Mesendoderm (in vitro differentiated cells): ENCODE data around the gene FAF1.

Experiments
- DNase-seq: peaks from one replicate; pipeline ENCODE4 v3.0.0; 2013
- H2AK5ac ChIP-seq: 2 replicates; pipeline ENCODE4 v1.6.1; 2013; ENCODE audit warnings: low read length, inconsistent platforms
- H2BK120ac ChIP-seq: 2 replicates; pipeline ENCODE4 v1.6.1; 2013; ENCODE audit warnings: low read depth, mild to moderate bottlenecking, low read length, moderate library complexity, mixed read lengths
- H2BK15ac ChIP-seq: replicated peaks from 2 replicates; pipeline ENCODE4 v1.6.1; 2013; ENCODE audit warnings: low read depth, mild to moderate bottlenecking, moderate library complexity
- H2BK5ac ChIP-seq: 2 replicates; pipeline ENCODE4 v1.6.1; 2013; ENCODE audit warnings: low read length, inconsistent platforms
- H3K18ac ChIP-seq: 2 replicates; pipeline ENCODE4 v1.6.1; 2013; ENCODE audit warnings: mild to moderate bottlenecking, low read length, mixed read lengths
- H3K23ac ChIP-seq: one replicate; pipeline ENCODE4 v1.6.1; 2013; ENCODE audit warnings: low read length
- H3K27ac ChIP-seq: 2 replicates; pipeline ENCODE4 v1.5.1; 2013; ENCODE audit warnings: low read depth, mild to moderate bottlenecking, inconsistent platforms, low read length, moderate library complexity
- H3K27me3 ChIP-seq: 2 replicates; pipeline ENCODE4 v1.6.1; 2013; ENCODE audit warnings: low read length, control low read depth, mild to moderate bottlenecking, inconsistent platforms; ENCODE audit not compliant: insufficient read depth, poor library complexity
- H3K36me3 ChIP-seq: 2 replicates; pipeline ENCODE4 v1.6.1; 2013; ENCODE audit warnings: low read length, inconsistent platforms; ENCODE audit not compliant: control insufficient read depth, insufficient read depth
- H3K4ac ChIP-seq: one replicate; pipeline ENCODE4 v1.6.1; 2013; ENCODE audit warnings: low read depth, mild to moderate bottlenecking, low read length, moderate library complexity
- H3K4me1 ChIP-seq: 2 replicates; pipeline ENCODE4 v1.6.1; 2013; ENCODE audit warnings: low read depth, low read length, inconsistent platforms; ENCODE audit not compliant: control insufficient read depth
- H3K4me2 ChIP-seq: 2 replicates; pipeline ENCODE4 v1.6.1; 2013; ENCODE audit warnings: low read length
- H3K4me3 ChIP-seq: 2 replicates; pipeline ENCODE4 v1.5.1; 2013; ENCODE audit warnings: mild to moderate bottlenecking, low read length
- H3K56ac ChIP-seq: one replicate; pipeline ENCODE4 v1.6.1; 2013; ENCODE audit warnings: low read length
- H3K79me1 ChIP-seq: 2 replicates; pipeline ENCODE4 v1.6.1; 2013; ENCODE audit warnings: low read length, inconsistent platforms
- H3K79me2 ChIP-seq: 2 replicates; pipeline ENCODE4 v1.6.1; 2013; ENCODE audit warnings: mild to moderate bottlenecking, low read length; ENCODE audit not compliant: control insufficient read depth, insufficient read depth
- H3K9ac ChIP-seq: 2 replicates; pipeline ENCODE4 v1.6.1; 2013; ENCODE audit warnings: low read length, inconsistent platforms
- H4K5ac ChIP-seq: one replicate; pipeline ENCODE4 v1.6.1; 2013; ENCODE audit warnings: low read length
- H4K8ac ChIP-seq: one replicate; pipeline ENCODE4 v1.6.1; 2013; ENCODE audit warnings: low read depth, mild to moderate bottlenecking, control low read depth, low read length, moderate library complexity
- WGBS: extraction: QIAGEN DNeasy Blood & Tissue Kit; methylation state at CpG from one replicate; pipeline ENCODE4 v1.1.7; 2013; ENCODE audit warnings: low lambda C conversion rate, missing lambda C conversion rate; ENCODE audit not compliant: insufficient coverage; ENCODE audit errors: extremely low coverage; 5-methylcytosine and 5-hydroxymethylcytosine counted together

The FAF1 gene

DNA sequence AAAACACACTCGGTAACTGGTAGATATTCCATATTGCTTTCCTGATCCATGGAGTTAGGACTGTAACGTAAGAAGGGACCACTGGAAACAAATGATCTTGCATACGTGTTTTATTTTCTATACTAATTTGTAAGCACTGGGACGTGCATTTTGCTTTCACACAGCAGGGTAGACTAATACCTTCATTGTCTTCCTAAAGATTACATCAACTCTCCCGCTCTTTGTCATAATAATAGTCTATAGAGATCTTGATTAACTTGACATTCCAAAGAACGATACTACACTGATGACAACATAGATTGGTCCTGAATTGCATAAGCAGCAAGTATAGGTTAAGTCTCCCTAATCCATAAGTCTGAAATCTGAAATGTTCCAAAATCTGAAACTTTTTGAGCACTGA lies 166.5 kb downstream of the FAF1 start:
- H2BK120ac ChIP-seq, result no peak overlapping the region
- H3K4ac ChIP-seq, result no peak overlapping the region
- no peak overlapping the region for H3K4me2 ChIP-seq
- no peaks in the 10 kb centered on the region for H3K79me2 ChIP-seq
- H2AK5ac ChIP-seq, result no peak overlapping the region
- H3K4me1 ChIP-seq, result no peaks in the 10 kb centered on the region
- DNase-seq, result no peak
- no CpG with 5 or more reads among the region's 6 CpGs for WGBS
- no peaks in the 10 kb centered on the region for H3K27me3 ChIP-seq
- H3K36me3 ChIP-seq, result no peaks in the 10 kb centered on the region
- no peak overlapping the region for H3K27ac ChIP-seq
- H4K5ac ChIP-seq, result no peak overlapping the region
- no peaks in the 10 kb centered on the region for H3K79me1 ChIP-seq
- no peak overlapping the region for H3K23ac ChIP-seq
- H3K56ac ChIP-seq, result no peak overlapping the region
- no peak overlapping the region for H2BK15ac ChIP-seq
- H2BK5ac ChIP-seq, result no peak overlapping the region
- no peak overlapping the region for H3K9ac ChIP-seq
- H3K18ac ChIP-seq, result no peak overlapping the region
- no peak overlapping the region for H4K8ac ChIP-seq
- no peak overlapping the region for H3K4me3 ChIP-seq

DNA sequence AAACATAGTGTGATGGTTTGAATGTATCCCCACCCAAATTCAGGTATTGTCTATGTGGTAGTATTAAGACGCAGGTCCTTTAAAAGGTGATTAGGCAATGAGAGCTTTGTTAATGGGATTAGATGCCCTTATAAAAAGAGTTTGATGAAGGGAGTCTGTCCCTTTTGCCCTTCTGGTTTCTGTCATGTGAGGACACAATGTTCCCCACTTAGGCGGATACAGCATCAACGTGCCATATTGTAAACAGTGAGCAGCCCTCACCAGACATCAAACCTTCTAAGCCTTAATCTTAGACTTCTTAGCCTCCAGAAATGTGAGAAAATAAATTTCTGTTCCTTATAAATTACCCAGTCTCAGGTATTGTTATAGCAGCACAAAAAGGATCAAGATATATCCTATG lies 172.8 kb downstream of the FAF1 start:
- no peak overlapping the region for H4K5ac ChIP-seq
- no peaks in the 10 kb centered on the region for H3K27me3 ChIP-seq
- H3K36me3 ChIP-seq, result no peaks in the 10 kb centered on the region
- H4K8ac ChIP-seq, result no peak overlapping the region
- no peak for DNase-seq
- no peak overlapping the region for H2BK120ac ChIP-seq
- H2BK5ac ChIP-seq, result no peak overlapping the region
- H3K79me2 ChIP-seq, result no peaks in the 10 kb centered on the region
- H3K4ac ChIP-seq, result no peak overlapping the region
- no peak overlapping the region for H3K27ac ChIP-seq
- no peak overlapping the region for H3K4me2 ChIP-seq
- no CpG with 5 or more reads among the region's 3 CpGs for WGBS
- no peak overlapping the region for H2AK5ac ChIP-seq
- H3K23ac ChIP-seq, result no peak overlapping the region
- no peak overlapping the region for H2BK15ac ChIP-seq
- H3K4me3 ChIP-seq, result no peak overlapping the region
- no peak overlapping the region for H3K56ac ChIP-seq
- no peak overlapping the region for H3K18ac ChIP-seq
- H3K79me1 ChIP-seq, result no peaks in the 10 kb centered on the region
- no peak overlapping the region for H3K9ac ChIP-seq
- H3K4me1 ChIP-seq, result no peaks in the 10 kb centered on the region

DNA sequence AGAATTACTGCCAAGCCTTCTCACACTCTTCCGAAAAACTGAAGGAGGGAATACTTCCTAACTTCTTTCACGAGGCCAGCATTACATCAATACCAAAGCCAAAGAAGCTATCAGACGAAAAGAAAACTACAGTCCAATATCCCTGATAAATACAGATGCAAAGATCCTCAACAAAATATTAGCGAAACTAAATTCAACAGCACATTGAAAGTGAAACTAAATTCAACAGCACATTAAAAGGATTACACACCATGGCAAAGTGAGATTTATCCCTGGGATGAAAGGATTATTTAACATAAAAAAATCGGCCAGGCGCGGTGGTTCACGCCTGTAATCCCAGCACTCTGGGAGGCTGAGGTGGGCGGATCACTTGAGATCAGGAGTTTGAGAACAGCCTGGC lies 176.8 kb downstream of the FAF1 start:
- Histone ChIP-seq H3K9ac (no peak overlapping the region), H4K5ac (no peak overlapping the region), H3K4me2 (no peak overlapping the region), H3K56ac (no peak overlapping the region), H2AK5ac (no peak overlapping the region), H3K18ac (no peak overlapping the region), H2BK5ac (no peak overlapping the region), H3K23ac (no peak overlapping the region), H2BK15ac (no peak overlapping the region), H3K4ac (no peak overlapping the region), H3K27me3 (no peaks in the 10 kb centered on the region), H3K79me1 (peaks cover 3% of the 10 kb centered on the region), H3K4me3 (no peak overlapping the region), H3K27ac (no peak overlapping the region), H2BK120ac (no peak overlapping the region), H3K36me3 (no peaks in the 10 kb centered on the region), H4K8ac (no peak overlapping the region), H3K79me2 (no peaks in the 10 kb centered on the region), H3K4me1 (no peaks in the 10 kb centered on the region)
- WGBS, result no CpG with 5 or more reads among the region's 9 CpGs
- no peak for DNase-seq

DNA sequence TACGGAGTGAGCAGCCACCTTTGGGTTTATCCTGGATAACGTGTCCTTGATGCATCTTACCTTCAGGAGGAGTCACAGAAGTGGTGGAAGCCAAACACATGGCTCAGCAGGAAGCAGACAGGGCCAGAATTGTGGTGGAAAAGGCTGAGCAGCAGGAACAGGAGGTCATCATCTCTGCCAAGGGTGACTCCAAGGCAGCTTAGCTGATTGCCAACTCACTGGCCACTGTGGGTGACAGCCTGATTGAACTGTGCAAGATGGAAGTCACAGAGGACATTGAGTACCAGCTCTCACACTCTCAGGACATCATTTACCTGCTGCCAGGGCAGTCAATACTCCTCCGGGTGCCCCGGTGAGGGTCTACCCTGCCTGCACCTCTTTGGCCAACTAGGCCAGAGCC lies 179.3 kb downstream of the FAF1 start:
- WGBS, result no CpG with 5 or more reads among the region's 4 CpGs
- Histone ChIP-seq H3K4ac (no peak overlapping the region), H2BK15ac (no peak overlapping the region), H2AK5ac (no peak overlapping the region), H4K5ac (no peak overlapping the region), H2BK5ac (no peak overlapping the region), H2BK120ac (no peak overlapping the region), H3K4me3 (no peak overlapping the region), H3K79me1 (peaks cover 3% of the 10 kb centered on the region), H3K4me2 (no peak overlapping the region), H3K23ac (no peak overlapping the region), H3K4me1 (no peaks in the 10 kb centered on the region), H3K27ac (no peak overlapping the region), H4K8ac (no peak overlapping the region), H3K18ac (no peak overlapping the region), H3K9ac (no peak overlapping the region), H3K36me3 (no peaks in the 10 kb centered on the region), H3K27me3 (no peaks in the 10 kb centered on the region), H3K79me2 (no peaks in the 10 kb centered on the region), H3K56ac (no peak overlapping the region)
- DNase-seq, result no peak

DNA sequence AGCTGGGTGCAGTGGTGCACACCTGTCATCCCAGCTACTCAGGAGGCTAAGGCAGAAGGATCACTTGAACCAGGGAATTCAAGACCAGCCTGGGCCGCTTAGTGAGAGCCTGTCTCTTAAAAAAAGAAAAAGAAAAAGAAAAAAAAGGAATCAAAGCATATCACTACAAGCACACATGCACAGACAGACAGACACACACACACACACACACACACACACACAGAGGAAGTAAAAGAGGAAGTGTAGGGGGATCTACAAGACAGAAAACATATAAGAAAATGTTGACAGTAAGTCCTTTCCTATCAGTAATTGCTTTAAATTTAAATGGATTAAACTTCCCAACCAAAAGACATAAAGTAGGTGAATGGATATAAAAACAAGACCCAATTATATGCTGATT lies 180.3 kb downstream of the FAF1 start:
- no peak overlapping the region for H3K4me3 ChIP-seq
- no peaks in the 10 kb centered on the region for H3K36me3 ChIP-seq
- no peak overlapping the region for H3K4ac ChIP-seq
- H3K56ac ChIP-seq, result no peak overlapping the region
- no peak overlapping the region for H4K8ac ChIP-seq
- no peak overlapping the region for H3K18ac ChIP-seq
- H3K79me2 ChIP-seq, result no peaks in the 10 kb centered on the region
- H3K79me1 ChIP-seq, result peaks cover 3% of the 10 kb centered on the region
- no peaks in the 10 kb centered on the region for H3K27me3 ChIP-seq
- no peak overlapping the region for H4K5ac ChIP-seq
- no peak overlapping the region for H2BK120ac ChIP-seq
- DNase-seq, result no peak
- H2AK5ac ChIP-seq, result no peak overlapping the region
- no peak overlapping the region for H3K4me2 ChIP-seq
- H3K4me1 ChIP-seq, result no peaks in the 10 kb centered on the region
- WGBS, result no CpG with 5 or more reads among the region's 1 CpG
- H3K9ac ChIP-seq, result no peak overlapping the region
- no peak overlapping the region for H3K27ac ChIP-seq
- no peak overlapping the region for H2BK15ac ChIP-seq
- no peak overlapping the region for H3K23ac ChIP-seq
- no peak overlapping the region for H2BK5ac ChIP-seq

DNA sequence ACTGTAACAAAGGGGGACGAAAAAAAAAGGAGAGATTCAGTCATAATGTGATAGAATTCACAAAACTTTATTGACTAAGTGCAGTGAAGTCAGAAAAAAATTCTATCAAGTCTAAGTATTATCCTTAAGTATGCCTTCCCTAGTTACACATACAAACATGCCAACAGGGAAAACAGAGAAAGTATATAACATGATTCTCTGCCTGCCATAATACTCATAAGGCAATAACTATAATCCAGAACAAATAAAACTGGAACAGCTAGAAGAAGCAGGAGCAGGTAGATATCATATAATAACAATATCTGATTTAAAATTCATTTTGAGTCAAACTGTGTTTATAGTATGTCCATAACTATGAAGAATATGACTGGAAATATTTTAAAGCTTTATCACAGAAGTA lies 184.3 kb downstream of the FAF1 start:
- H3K18ac ChIP-seq, result no peak overlapping the region
- H3K79me1 ChIP-seq, result peaks cover under 1% of the 10 kb centered on the region
- H3K4me1 ChIP-seq, result no peaks in the 10 kb centered on the region
- no peak overlapping the region for H3K4me2 ChIP-seq
- no peak overlapping the region for H4K8ac ChIP-seq
- no peak overlapping the region for H3K27ac ChIP-seq
- WGBS, result no CpG with 5 or more reads among the region's 1 CpG
- H3K4ac ChIP-seq, result no peak overlapping the region
- H2BK120ac ChIP-seq, result no peak overlapping the region
- H3K23ac ChIP-seq, result no peak overlapping the region
- H3K27me3 ChIP-seq, result no peaks in the 10 kb centered on the region
- no peak overlapping the region for H3K56ac ChIP-seq
- no peak overlapping the region for H3K4me3 ChIP-seq
- no peaks in the 10 kb centered on the region for H3K79me2 ChIP-seq
- H2AK5ac ChIP-seq, result no peak overlapping the region
- no peaks in the 10 kb centered on the region for H3K36me3 ChIP-seq
- H3K9ac ChIP-seq, result no peak overlapping the region
- no peak overlapping the region for H4K5ac ChIP-seq
- no peak overlapping the region for H2BK5ac ChIP-seq
- no peak for DNase-seq
- H2BK15ac ChIP-seq, result no peak overlapping the region
